Progenitor cell of endocrine pancreas (in vitro differentiated cells): Measurements from ENCODE around the gene EIF4EBP3. TPM values are rescaled to one million over a fixed set of nuclear protein-coding genes. Genes with fewer than 3 reads are reported as not detected.

Source experiments
- DNase-seq: peaks from one replicate; pipeline ENCODE4 v3.0.0; 2021; ENCODE audit warnings: low spot score; ENCODE audit not compliant: unreplicated experiment
- H3K27ac Mint-ChIP-seq: 2 replicates; pipeline ENCODE4 v1.8.0; 2021; ENCODE audit warnings: mild to moderate bottlenecking, moderate library complexity, mixed read lengths
- H3K27me3 Mint-ChIP-seq: 2 replicates; pipeline ENCODE4 v1.8.0; 2021; ENCODE audit warnings: mixed read lengths
- H3K36me3 Mint-ChIP-seq: 2 replicates; pipeline ENCODE4 v1.8.0; 2022; ENCODE audit warnings: mixed read lengths; ENCODE audit not compliant: insufficient read depth
- H3K4me1 Mint-ChIP-seq: 2 replicates; pipeline ENCODE4 v1.8.0; 2021; ENCODE audit warnings: low read depth, mixed read lengths
- H3K4me3 Mint-ChIP-seq: 2 replicates; pipeline ENCODE4 v1.8.0; 2021; ENCODE audit warnings: low read depth, mild to moderate bottlenecking, moderate library complexity, mixed read lengths
- H3K9me3 Mint-ChIP-seq: 2 replicates; pipeline ENCODE4 v1.8.0; 2021; ENCODE audit warnings: low read depth, mixed read lengths
- total RNA-seq: library from RNA; stranded (reverse); gene quantifications from 2 replicates; pipeline ENCODE4 v1.2.1, GENCODE V29; 2021
- TF ChIP-seq, protein P1 (sequence below): fragments of 200-600 bp; sonication (generic); IDR thresholded peaks from one replicate; pipeline ENCODE4 v1.5.0; 2021; ENCODE audit warnings: antibody characterized with exemption, mild to moderate bottlenecking; ENCODE audit not compliant: unreplicated experiment

The EIF4EBP3 gene
- total RNA-seq, 1 donor from 2014 or later: 6.1 TPM

DNA sequence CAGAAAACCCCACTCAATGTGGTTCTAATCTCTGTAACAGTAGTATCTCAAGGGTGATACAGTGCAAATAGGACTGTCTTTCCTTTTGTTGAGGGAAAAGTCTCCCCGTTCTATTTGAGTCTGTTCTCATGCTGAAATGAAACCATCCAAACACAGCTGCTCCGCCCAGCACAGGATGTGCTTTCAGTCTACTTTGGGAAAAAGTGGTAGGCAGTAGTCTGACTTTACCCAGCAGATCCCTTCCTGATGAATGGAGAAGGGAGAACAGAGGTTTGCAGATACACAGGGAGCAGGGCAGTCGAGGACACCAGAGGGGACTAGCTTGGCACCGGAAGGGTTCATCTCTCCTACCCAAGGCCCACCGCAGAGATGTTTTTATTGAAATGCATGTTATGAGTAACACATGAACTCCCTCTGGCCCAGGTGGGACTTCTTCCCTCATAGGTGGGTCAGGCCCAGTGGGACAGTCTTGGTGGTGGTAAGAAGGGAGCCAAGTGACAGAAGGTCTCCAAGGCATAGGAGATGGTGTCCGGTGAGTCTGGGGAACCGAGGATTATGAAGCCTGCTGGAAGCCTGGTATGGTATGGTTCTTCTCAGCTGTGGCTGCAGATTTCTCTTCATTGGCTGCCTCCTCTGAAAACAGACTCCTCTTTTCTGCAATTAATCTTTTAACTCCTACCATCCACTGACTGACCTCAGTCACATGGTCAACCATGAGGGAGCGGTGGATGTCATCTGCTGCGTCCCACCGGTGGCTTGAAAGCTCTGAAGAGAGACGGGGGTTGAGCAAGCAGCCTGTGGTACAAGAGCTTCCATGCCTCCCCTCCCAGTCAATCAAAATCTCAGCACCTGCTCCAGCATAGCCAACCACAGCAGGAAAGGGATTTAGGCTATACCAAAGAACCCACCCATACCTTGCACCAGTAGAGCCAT, 3.0 kb downstream of the EIF4EBP3 start:
- no peak for DNase-seq
- Mint-ChIP-seq H3K36me3 (peaks cover 11% of the 10 kb centered on the region), H3K27me3 (no peaks in the 10 kb centered on the region), H3K4me3 (no peak overlapping the region), H3K27ac (peak overlapping the region; percentile 10), H3K9me3 (no peaks in the 10 kb centered on the region), H3K4me1 (peaks cover 18% of the 10 kb centered on the region)
- TF ChIP-seq, protein P1, sequence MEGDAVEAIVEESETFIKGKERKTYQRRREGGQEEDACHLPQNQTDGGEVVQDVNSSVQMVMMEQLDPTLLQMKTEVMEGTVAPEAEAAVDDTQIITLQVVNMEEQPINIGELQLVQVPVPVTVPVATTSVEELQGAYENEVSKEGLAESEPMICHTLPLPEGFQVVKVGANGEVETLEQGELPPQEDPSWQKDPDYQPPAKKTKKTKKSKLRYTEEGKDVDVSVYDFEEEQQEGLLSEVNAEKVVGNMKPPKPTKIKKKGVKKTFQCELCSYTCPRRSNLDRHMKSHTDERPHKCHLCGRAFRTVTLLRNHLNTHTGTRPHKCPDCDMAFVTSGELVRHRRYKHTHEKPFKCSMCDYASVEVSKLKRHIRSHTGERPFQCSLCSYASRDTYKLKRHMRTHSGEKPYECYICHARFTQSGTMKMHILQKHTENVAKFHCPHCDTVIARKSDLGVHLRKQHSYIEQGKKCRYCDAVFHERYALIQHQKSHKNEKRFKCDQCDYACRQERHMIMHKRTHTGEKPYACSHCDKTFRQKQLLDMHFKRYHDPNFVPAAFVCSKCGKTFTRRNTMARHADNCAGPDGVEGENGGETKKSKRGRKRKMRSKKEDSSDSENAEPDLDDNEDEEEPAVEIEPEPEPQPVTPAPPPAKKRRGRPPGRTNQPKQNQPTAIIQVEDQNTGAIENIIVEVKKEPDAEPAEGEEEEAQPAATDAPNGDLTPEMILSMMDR: no peak

DNA sequence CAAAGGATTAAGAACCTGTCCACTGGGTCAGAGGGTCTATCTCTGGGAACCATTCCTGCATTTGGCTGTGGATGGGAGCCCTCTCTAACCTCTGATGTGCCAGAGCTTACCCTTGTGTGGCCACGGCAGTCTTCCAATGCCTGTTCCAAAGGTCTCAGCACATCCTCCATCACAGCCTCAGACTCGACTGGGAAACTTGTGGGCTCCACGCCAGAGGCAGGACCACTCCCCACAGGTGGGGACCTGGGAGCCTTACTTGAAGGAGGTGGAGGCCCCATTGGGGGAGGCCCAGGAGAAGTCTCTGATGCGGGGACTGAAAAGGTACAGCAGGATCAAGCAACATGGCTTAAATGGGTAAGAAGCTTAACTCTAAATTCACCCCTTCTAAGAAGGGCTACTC, 4.4 kb downstream of the EIF4EBP3 start:
- Mint-ChIP-seq H3K9me3 (no peaks in the 10 kb centered on the region), H3K4me3 (no peak overlapping the region), H3K36me3 (peaks cover 11% of the 10 kb centered on the region), H3K27me3 (no peaks in the 10 kb centered on the region), H3K27ac (no peak overlapping the region), H3K4me1 (peaks cover 22% of the 10 kb centered on the region)
- DNase-seq: no peak
- TF ChIP-seq, protein P1: no peak

DNA sequence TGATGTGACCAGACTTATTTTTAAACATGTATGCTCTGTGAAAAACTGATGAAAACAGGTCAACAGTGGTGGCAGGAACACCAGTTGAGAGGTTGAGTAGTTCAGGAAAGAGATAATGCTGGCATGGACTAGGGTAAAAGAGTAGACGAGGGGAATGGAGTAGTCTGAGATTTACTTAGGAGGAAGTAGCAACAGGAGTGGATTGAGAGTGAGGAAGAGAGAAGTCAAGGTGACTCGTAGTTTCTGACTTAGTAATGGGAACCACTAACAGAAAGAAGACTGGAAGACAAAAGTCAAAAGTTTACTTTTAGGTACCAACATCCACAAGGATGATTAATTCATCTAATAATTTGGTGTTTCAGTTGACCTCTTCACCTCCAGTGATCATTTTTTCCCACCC, 6.2 kb downstream of the EIF4EBP3 start:
- Mint-ChIP-seq H3K36me3 (peaks cover 11% of the 10 kb centered on the region), H3K4me3 (no peak overlapping the region), H3K27ac (no peak overlapping the region)

DNA sequence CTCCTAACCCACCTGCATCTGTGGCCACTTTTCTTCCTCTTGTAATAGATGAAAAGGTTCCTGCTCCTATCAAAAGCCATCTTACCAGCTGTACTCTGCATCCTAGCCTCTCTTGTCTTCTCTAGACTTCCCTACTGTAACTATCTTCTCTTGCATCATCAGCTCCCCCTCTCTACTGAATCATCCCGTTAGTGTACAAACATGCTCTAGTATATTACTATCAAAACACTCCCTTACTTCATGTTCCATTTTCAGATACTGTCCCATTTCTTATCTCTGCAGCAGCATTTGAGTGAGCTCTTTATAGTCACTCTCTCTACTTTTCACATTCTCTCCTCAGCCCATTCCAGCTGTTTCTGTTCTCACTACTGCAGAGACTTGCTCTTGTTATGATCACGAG, 7.0 kb downstream of the EIF4EBP3 start:
- Mint-ChIP-seq H3K36me3 (peaks cover 13% of the 10 kb centered on the region), H3K4me1 (peaks cover 21% of the 10 kb centered on the region), H3K27ac (peak overlapping the region; percentile 17)

More for the DNA sequence above, 6.2 kb downstream of the EIF4EBP3 start:
- DNase-seq: no peak
- Mint-ChIP-seq H3K4me1 (peaks cover 21% of the 10 kb centered on the region), H3K9me3 (no peaks in the 10 kb centered on the region), H3K27me3 (no peaks in the 10 kb centered on the region)
- TF ChIP-seq, protein P1: no peak

DNA sequence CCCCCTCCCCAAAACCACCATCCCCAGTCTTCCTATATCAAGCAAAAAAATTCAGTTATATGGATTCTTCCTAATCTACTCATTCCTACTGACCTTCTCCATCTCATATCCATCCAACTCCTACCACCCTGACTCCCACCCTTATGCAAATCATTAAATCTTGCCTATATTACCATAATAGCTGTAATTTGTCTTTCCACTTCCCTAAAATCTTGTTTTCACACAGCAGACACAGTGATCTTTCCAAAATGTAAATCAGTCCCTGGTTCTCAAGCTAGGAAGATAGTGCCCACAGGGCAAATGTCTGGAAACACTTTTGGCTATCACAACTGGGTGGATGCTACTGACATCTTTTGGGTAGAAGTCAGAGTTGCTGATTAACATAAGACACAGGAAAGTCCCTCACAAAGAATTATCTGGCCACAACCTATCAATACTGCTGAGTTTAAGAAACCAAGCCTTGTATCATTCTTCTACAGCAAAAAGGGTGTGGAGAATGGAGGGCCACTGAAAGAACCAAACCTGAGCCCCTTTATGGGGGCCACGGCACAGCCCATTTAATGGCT, 8.4 kb downstream of the EIF4EBP3 start:
- Mint-ChIP-seq H3K36me3 (peaks cover 9% of the 10 kb centered on the region), H3K9me3 (no peaks in the 10 kb centered on the region), H3K4me3 (peak overlapping the region; percentile 92), H3K27me3 (no peaks in the 10 kb centered on the region), H3K27ac (no peak overlapping the region), H3K4me1 (peaks cover 21% of the 10 kb centered on the region)
- TF ChIP-seq, protein P1: no peak
- no peak for DNase-seq

More for the DNA sequence above, 7.0 kb downstream of the EIF4EBP3 start:
- Mint-ChIP-seq H3K4me3 (no peak overlapping the region), H3K9me3 (no peaks in the 10 kb centered on the region), H3K27me3 (no peaks in the 10 kb centered on the region)
- TF ChIP-seq, protein P1: no peak
- DNase-seq: no peak
